Mucosa of descending colon (tissue), 3 donors: Measurements from ENCODE around the gene AUP1. TPM values are rescaled to one million over a fixed set of nuclear protein-coding genes. Genes with fewer than 3 reads are reported as not detected.
A peak's percentile ranks its signal among the peaks of the same experiment; 100 is the strongest.

Experiments used
- ATAC-seq: fragments of 200-7000 bp; cut with Tn5 transposase; one replicate; pipeline ENCODE4 v1.9.1; 2020; ENCODE audit warnings: mild to moderate bottlenecking, moderate library complexity
- DNase-seq, 3 donors: peaks; one replicate each; pipeline ENCODE4 v3.0.0-alpha.2; 2020
- H3K36me3 ChIP-seq: fragments of 200-600 bp; one replicate; pipeline ENCODE4 v1.8.0; 2021; ENCODE audit warnings: low read depth, mild to moderate bottlenecking
- H3K4me1 ChIP-seq: fragments of 200-600 bp; one replicate; pipeline ENCODE4 v1.8.0; 2021; ENCODE audit warnings: low read depth, mild to moderate bottlenecking
- H3K4me3 ChIP-seq: fragments of 200-600 bp; one replicate; pipeline ENCODE4 v1.8.0; 2021; ENCODE audit warnings: mild to moderate bottlenecking
- H3K9me3 ChIP-seq: fragments of 200-600 bp; one replicate; pipeline ENCODE4 v1.8.0; 2021; ENCODE audit warnings: mild to moderate bottlenecking
- CTCF ChIP-seq: fragments of 200-600 bp; IDR thresholded peaks from one replicate; pipeline ENCODE4 v1.8.0; 2022; ENCODE audit warnings: antibody characterized with exemption, mild to moderate bottlenecking
- intact Hi-C, 2 donors: fragments of 100-400 bp; cut with DNase I in 1 of 2; cut with micrococcal nuclease in 1 of 2; formaldehyde crosslinking; loops; one replicate each; pipeline versions ENCODE4 v1.11.0 to v1.11.1; 2022; cut with DNase I, micrococcal nuclease
- long read RNA-seq, 2 donors: library from polyadenylated mRNA; unstranded; transcript quantifications; one replicate each; pipeline ENCODE4 v2.0.0, GENCODE V29; 2019 to 2021
- total RNA-seq, 3 donors: library from RNA; stranded (reverse); fragmentation: NEBNext Ultra II Directional in 2 of 3; extraction: Animal tissue kit (Norgen Biotek cat#: 25700) in 2 of 3; gene quantifications; one replicate each; pipeline versions ENCODE4 v1.2.1 to v1.2.4, GENCODE V29; 2021 to 2023
- donor health status: DM: no; HTN: no; CAD: no; lungs with moderate emphysema.
- donor health status: DM: no; HTN: no; CAD: no.
- donor health status: DM: no; HTN: yes; CAD: no.

AUP1 gene
- 100 to 1,000 TPM; 108 to 179 (median 129) TPM for total RNA-seq
- long read RNA-seq, donor 1, transcript AUP1-206 (11 exons, 1,658 nt), result minor isoform, 5 of 247 reads
- long read RNA-seq, donor 1, transcript AUP1-204 (11 exons, 1,645 nt), result minor isoform, 14 of 247 reads
- long read RNA-seq, donor 1, transcript AUP1-201 (12 exons, 1,695 nt), result major isoform, 165 of 247 reads
- long read RNA-seq, donor 1, partial matches to known transcripts, result 16 of 247 reads
- long read RNA-seq, donor 1, other reads (novel, unspliced or antisense), result 43 of 247 reads
- long read RNA-seq, donor 2, transcript AUP1-201 (12 exons, 1,695 nt), result major isoform, 130 of 181 reads
- long read RNA-seq, donor 2, transcript AUP1-204 (11 exons, 1,645 nt), result minor isoform, 7 of 181 reads
- long read RNA-seq, donor 2, partial matches to known transcripts, result 10 of 181 reads
- long read RNA-seq, donor 2, other reads (novel, unspliced or antisense), result 31 of 181 reads

- ATAC-seq (peak; percentile 90), DNase-seq (peak; percentile 98 to 99 (median 98))
- intact Hi-C loops, result loop anchor here in 1 of 2 donors (10.0 kb wide), 1 partner anchor 45 kb away; the partner anchor contains the start of genes CCDC142 and TTC31
- no peak for TF ChIP-seq CTCF
- Histone ChIP-seq H3K4me1 (peaks cover 11% of the 10 kb centered on the region), H3K9me3 (no peaks in the 10 kb centered on the region), H3K4me3 (peak within 1 kb of the TSS; percentile 79), H3K36me3 (no peaks in the 10 kb centered on the region)
Measured at GRCh38 chr2:74529357-74530238, at the start of gene AUP1, which contains the start of gene HTRA2. Gene AUP1 (minus strand): TSS chr2:74529706. CDS start chr2:74529629, 77 bp downstream. Gene HTRA2 (plus strand): TSS chr2:74529933. CDS start chr2:74530007, 74 bp downstream.

- Histone ChIP-seq H3K9me3 (no peaks in the 10 kb centered on the region), H3K4me3 (no peak overlapping the region), H3K4me1 (no peaks in the 10 kb centered on the region), H3K36me3 (no peaks in the 10 kb centered on the region)
- intact Hi-C loops, result no loop called here
- ATAC-seq (no peak), DNase-seq (no peak)
- no peak for TF ChIP-seq CTCF
Measured at GRCh38 chr2:74578408-74578807, 48.9 kb upstream of the AUP1 start.

DNA sequence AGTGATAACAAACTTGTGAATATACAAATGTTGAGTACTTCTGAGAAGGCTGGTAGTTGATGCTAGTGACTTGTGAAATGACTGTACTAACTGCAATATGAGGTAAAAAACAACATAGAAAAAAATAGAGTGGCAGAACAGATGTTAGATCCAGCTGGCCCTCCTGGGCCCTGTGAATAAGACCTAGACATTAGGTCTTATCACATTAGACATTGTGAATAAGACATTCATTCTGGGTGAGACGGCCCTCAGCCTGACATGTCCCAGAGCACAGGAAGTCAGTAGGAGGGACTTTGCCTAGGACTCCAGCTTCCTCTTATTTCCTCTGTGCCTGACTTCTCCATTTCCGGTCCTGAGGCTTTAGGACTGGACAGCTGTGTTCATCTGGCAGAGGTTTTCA is 47.9 kb upstream of the AUP1 start:
- Histone ChIP-seq H3K9me3 (no peaks in the 10 kb centered on the region), H3K4me3 (no peak overlapping the region), H3K4me1 (no peaks in the 10 kb centered on the region), H3K36me3 (no peaks in the 10 kb centered on the region)
- DNase-seq, result no peak
- ATAC-seq, result peak; percentile 55
- TF ChIP-seq CTCF, result no peak
- intact Hi-C loops, result no loop called here

- DNase-seq, result peak in 1 of 3 donors; percentile 34
- intact Hi-C loops, result no loop called here
Measured at GRCh38 chr2:74576863-74577229, 47.3 kb upstream of the AUP1 start.

More at GRCh38 chr2:74576863-74577229, 47.3 kb upstream of the AUP1 start:
- H3K4me3 ChIP-seq, result no peak overlapping the region
- ATAC-seq, result peak; percentile 61
- TF ChIP-seq CTCF, result no peak
- no peaks in the 10 kb centered on the region for H3K9me3 ChIP-seq
- H3K36me3 ChIP-seq, result no peaks in the 10 kb centered on the region
- H3K4me1 ChIP-seq, result no peaks in the 10 kb centered on the region
